ENCODE measurements around the gene IRAG1.

The IRAG1 gene, protein sequence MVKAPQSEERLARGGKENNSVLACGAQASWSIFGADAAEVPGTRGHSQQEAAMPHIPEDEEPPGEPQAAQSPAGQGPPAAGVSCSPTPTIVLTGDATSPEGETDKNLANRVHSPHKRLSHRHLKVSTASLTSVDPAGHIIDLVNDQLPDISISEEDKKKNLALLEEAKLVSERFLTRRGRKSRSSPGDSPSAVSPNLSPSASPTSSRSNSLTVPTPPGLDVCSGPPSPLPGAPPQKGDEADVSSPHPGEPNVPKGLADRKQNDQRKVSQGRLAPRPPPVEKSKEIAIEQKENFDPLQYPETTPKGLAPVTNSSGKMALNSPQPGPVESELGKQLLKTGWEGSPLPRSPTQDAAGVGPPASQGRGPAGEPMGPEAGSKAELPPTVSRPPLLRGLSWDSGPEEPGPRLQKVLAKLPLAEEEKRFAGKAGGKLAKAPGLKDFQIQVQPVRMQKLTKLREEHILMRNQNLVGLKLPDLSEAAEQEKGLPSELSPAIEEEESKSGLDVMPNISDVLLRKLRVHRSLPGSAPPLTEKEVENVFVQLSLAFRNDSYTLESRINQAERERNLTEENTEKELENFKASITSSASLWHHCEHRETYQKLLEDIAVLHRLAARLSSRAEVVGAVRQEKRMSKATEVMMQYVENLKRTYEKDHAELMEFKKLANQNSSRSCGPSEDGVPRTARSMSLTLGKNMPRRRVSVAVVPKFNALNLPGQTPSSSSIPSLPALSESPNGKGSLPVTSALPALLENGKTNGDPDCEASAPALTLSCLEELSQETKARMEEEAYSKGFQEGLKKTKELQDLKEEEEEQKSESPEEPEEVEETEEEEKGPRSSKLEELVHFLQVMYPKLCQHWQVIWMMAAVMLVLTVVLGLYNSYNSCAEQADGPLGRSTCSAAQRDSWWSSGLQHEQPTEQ

DNA sequence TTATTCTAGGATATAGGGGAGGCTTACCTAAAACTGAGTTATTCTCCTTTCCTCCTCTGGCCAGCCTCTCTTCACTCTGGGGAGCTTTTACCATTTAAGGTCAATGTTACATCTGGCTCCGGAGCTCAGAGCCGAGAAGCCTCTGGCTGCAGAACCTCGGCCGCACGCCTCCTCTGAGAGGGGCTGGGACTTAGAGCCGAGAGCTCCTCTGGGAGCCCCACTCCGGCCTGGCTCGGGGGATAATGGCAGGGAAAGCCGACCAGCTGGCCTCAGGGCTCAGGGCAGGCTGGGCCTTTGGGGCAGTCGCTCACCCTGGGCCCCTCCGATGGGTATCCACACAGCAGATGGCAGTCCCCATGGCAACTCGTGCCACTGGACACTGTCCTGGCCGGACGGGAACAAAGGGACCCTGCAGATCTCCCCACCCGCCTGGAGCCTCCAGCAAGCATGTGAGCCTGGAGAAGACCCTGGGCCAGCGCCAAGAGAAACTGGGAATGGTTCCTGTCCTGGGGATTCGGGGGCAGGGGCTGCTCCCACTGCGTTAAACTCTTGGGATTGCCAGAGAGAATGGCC is at the start of gene IRAG1:
IRAG1 (minus strand) TSS at position 247 of the 573 bp plus-strand sequence; CDS start at position 94, 153 bp downstream.
- no peak for DNase-seq (ENCODE audit: low read depth in 1 of 2, low spot score in 1 of 2)

DNA sequence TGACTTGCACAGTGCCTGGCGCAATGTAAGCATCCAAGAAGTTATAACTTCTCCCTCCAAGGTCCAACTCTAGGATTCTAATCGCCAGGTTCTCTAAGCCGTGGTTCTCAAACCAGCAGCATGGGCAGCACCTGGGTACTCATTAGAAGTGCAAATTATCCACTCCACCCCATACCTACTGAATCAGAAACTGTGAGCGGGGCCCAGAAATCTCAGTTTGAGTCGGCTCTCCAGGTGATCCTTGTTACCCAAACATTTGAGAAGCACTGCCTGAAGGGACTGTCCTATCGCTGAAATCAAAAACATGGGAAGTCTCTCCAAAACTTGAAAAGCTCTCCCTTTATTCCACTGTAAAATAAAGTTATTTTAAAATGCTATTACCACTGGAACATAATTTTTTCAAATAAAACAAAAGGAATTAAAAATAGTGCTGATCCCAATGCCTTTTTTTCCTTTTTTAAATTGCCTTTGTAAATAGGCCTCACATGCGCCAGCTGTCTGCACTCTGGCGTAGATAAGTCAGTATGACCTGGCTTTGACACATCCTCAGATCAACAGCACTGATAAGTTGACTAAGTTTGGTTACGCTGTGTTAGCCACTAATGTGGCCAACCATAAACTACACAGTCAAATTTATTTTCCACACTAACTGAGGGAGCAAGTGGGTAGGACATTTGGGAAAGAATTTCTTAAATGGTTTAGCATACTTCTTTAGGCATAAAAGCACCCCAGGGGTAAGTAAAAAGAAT is 49.1 kb upstream of the IRAG1 start:
- DNase-seq (ENCODE audit: low read depth in 1 of 2, low spot score in 1 of 2), result no peak

GRCh38 chr11:10735481-10736475 is 42.2 kb upstream of the IRAG1 start:
- DNase-seq (ENCODE audit: low read depth in 1 of 2, low spot score in 1 of 2), result peak; percentile 73 to 79

DNA sequence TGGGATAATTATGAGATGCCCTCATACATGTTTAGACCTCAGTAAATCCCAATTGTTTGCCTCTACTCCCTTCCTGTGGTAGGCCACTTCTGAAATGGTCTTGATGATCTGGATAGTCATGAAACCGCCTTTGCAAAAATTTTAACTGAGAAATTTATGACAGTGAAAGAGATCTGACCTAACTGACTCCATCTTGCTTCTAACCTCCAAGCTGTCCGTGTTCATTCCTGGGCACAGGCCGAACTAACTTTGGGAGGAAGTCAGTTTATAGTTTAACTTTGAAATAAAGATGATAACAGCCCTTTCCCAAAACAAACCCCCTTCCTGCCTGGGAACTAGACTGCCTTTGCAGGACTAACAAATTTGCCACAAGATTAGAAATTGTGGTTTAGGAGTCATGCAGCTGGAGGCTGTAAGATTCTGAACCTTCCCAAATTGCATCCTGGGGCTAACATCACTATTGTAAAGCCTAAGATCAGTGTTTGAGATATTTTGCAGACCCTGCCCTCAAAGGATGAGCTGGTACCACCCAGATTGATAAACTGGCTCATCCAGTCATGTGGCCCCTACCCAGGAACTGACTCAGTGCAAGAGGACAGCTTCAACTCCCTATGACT is 37.6 kb upstream of the IRAG1 start:
- no peak for DNase-seq (ENCODE audit: low read depth in 1 of 2, low spot score in 1 of 2)

DNA sequence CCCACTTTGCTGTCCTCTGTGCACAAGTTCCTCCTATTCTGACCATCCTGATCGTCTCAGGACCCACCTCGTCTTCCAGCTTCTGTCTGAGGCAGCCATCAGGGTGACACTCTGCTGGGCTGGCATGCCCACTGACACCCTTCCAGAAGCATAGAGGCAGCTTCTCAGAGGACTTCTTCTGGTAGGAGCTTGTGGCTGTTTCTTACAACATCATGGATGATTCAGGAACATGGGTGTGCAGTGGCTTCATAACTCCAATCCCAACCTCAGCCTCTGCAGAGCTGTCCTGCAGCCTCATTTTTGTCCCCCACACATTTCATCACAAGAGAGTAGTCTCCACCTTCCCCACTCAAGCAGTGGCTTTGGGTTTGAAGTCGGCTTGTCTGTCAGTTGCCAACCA is 36.6 kb upstream of the IRAG1 start:
- DNase-seq (ENCODE audit: low read depth in 1 of 2, low spot score in 1 of 2), result no peak

DNA sequence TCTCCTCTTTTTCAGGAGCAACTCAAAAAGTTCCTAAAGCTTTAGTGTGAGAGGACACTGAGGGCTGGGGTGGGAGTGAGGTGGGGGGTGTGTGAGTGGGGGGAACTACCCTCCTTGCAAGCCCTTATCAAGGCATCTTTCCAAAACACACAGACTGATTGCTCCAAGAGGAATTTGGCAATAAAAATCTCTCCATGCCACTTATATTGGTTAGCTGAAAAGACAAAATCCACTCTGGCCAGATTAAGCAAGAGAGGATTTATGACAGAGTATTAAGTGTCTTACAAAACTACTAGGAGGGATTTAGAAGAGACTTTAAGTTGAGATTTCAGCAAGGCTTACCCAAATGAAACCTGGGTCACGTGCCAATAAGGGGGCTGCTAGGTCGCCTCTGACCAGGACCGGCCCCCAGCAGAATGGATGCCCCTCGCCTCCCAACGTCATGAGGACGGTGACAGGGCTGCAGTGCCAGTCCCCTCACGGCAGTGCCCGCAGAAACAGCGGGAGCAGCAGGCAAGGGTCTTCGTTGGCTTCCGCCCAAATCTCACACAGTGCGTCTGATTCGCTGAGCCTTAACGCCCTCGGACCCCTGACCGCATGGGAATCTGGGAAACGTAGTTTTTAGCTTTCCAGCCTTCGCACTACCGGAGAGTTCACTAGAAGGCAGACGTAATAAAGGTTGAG is 35.4 kb upstream of the IRAG1 start:
- no peak for DNase-seq (ENCODE audit: low read depth in 1 of 2, low spot score in 1 of 2)

DNA sequence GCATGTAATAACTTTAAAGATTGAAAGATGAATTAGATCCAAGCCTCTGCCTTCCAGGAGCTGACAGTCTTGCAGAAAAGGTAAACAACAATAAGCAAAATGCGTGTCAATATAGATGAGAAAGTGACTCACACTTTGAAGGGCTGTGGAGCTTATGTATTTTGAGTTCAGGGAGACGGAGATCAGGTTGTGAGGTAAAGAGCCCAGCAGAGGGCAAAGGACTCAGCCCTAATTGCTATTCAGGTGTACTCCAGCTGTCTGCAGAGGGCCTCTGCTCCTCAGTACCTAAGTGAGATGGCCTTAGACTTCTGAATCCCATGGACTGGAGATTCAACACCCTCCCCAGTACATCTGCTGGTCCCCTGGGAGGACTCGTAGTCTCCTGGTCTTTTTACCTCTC is 34.6 kb upstream of the IRAG1 start:
- no peak for DNase-seq (ENCODE audit: low read depth in 1 of 2, low spot score in 1 of 2)

- no peak for DNase-seq (ENCODE audit: low read depth in 1 of 2, low spot score in 1 of 2)
These were observed 33.7 kb upstream of the IRAG1 start for GRCh38 chr11:10727146-10727851.

GRCh38 chr11:10725907-10726253 is 32.3 kb upstream of the IRAG1 start:
- no peak for DNase-seq (ENCODE audit: low read depth in 1 of 2, low spot score in 1 of 2)

DNA sequence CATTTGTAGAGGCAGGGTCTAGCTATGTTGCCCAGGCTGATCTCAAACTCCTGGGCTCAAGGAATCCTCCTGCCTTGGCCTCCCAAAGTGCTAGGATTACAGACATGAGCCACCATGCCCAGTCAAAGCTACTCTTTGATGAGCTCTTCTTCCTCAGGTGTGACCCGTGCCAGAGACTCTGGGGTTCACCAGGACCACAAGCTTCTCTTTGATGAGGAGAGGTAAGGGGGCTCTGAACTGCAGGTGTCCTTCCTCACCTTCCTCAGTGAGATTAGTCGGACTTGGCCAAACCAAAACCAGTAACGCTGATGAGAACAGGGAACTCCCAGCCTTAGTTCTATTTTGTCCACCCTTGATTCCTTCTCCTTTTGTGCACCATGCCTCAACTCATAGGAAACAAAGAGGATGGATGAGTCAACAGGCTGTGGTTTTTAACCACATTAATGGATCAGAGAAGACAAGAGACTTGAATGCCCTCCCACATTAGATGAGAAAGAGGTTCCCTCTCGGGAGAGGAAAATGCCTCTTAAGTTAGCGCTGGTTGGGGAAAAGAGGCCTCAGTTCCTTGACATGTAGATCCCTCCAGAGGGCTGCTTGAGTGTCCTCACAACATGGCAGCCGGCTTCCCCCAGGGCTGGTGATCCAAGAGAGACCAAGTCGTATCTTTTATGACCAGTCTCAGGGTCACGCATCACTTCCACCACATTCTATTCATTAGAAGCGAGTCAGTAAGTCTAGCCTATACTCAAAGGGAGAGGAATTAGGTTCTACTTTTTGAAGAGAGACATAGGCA is 31.8 kb upstream of the IRAG1 start:
- DNase-seq (ENCODE audit: low read depth in 1 of 2, low spot score in 1 of 2), result no peak

- no peak for DNase-seq (ENCODE audit: low read depth in 1 of 2, low spot score in 1 of 2)
These were observed 28.8 kb upstream of the IRAG1 start for GRCh38 chr11:10722307-10722706.

- DNase-seq (ENCODE audit: low read depth in 1 of 2, low spot score in 1 of 2), result no peak
These were observed 27.4 kb upstream of the IRAG1 start for GRCh38 chr11:10720881-10721376.

- no peak for DNase-seq (ENCODE audit: low read depth in 1 of 2, low spot score in 1 of 2)
These were observed 26.1 kb upstream of the IRAG1 start for GRCh38 chr11:10719616-10720015.

DNA sequence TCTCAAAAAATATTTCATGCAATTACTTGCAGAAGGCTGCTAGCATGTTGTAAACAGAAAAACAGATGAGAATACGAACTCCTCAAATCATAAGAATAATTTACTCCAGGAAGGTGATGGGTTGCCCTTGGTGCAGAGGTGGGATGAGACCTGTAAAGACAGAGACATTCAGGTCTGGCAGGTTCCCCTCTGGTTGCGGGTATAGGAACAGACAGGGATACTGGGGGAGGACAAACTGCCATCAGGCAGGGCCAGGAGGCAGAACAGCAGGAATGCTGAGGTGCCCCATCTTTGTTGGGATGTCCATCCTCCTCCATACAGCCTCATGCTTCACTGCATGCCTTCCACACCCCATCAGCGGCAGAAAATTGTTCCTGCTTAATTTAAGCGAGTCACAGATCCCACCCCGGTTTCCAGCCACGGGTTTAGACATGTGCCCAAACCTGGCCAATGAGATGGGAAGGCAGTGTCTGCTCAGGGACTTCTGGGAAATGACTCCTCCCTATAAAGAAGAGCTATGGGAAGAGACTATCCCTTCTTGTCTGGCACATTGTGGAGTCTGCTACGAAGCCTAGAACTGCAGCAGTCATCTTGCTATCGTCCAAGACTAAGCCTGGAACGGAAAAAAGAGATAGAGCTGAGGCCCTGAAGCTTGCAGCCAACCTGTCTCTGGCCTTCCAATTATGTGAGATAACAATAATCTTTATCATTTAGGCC is 23.1 kb upstream of the IRAG1 start:
- no peak for DNase-seq (ENCODE audit: low read depth in 1 of 2, low spot score in 1 of 2)

- no peak for DNase-seq (ENCODE audit: low read depth in 1 of 2, low spot score in 1 of 2)
These were observed 22.6 kb upstream of the IRAG1 start for GRCh38 chr11:10716122-10716521.

DNA sequence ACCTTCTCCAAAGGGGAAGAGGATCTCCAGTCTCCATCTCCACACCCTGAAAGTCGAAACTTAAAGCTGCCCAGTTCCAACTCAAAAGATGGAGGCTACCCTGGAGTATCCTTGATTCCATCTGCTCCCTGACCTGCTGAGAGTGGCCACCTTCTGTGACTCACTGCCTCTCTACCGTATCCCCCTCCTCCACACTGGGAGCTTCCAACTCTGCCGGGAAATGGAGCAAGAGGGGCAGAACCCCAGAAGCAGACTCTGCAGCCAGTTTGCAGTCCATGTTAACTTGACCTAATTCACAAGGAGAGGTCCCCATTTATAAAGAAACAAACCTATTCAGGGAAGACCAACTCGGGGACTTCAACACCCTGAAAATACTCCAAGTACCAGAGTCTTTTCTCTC is 22.0 kb upstream of the IRAG1 start:
- no peak for DNase-seq (ENCODE audit: low read depth in 1 of 2, low spot score in 1 of 2)
